Measurements from ENCODE around the gene RFNG. TPM values are rescaled to one million over a fixed set of nuclear protein-coding genes. Genes with fewer than 3 reads are reported as not detected.

The RFNG gene
- total RNA-seq, 1 donor from 2014 or later = 43.4 TPM

DNA sequence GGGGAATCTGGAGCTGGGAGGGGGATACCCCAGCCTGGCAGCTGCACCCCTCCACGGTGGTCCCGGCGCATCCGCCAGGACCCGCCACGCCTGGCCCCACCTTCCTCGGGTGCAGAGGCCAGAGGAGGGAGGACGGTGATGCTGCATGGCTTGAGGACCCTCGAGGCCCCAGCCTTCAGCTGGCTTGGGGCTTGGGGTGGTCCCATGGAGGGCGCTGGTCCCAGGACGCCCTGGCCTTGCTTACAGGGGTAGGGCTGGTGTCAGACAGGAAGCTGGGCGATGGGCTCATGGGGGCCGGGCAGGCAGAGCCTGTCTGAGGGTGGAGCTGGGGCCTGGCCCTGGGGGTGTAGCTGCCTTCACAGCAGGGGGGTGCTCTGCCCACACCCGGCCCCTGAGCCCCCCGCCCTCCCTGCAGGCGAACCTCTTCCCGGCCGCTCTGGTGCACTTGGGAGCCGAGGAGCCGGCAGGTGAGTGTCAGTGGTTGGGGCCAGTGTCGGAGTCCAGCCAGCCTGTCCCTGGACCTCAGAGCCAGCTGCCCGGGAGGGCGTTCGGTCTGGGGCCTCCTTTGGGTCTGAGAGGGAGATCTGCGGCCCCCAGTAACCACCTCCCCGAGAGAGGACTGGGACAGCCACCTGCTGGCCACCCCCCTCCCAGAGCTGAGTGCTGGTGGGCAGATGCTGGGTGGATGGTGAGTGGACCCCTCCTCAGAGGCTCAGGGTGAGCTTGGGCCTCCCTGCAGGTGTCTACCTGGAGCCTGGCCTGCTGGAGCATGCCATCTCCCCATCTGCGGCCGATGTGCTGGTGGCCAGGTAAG, 35.3 kb downstream of the RFNG start:
- Mint-ChIP-seq H3K27ac (no peak overlapping the region), H3K9me3 (no peaks in the 10 kb centered on the region), H3K4me3 (no peak overlapping the region), H3K4me1 (ENCODE audit: unreplicated experiment) (peaks cover 5% of the 10 kb centered on the region), H3K36me3 (no peaks in the 10 kb centered on the region), H3K27me3 (no peaks in the 10 kb centered on the region)
- TF ChIP-seq, protein P1, sequence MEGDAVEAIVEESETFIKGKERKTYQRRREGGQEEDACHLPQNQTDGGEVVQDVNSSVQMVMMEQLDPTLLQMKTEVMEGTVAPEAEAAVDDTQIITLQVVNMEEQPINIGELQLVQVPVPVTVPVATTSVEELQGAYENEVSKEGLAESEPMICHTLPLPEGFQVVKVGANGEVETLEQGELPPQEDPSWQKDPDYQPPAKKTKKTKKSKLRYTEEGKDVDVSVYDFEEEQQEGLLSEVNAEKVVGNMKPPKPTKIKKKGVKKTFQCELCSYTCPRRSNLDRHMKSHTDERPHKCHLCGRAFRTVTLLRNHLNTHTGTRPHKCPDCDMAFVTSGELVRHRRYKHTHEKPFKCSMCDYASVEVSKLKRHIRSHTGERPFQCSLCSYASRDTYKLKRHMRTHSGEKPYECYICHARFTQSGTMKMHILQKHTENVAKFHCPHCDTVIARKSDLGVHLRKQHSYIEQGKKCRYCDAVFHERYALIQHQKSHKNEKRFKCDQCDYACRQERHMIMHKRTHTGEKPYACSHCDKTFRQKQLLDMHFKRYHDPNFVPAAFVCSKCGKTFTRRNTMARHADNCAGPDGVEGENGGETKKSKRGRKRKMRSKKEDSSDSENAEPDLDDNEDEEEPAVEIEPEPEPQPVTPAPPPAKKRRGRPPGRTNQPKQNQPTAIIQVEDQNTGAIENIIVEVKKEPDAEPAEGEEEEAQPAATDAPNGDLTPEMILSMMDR (conservative IDR thresholded peaks at IDR 0.05) = no peak
- DNase-seq (ENCODE audit: extremely low spot score, unreplicated experiment) = no peak

DNA sequence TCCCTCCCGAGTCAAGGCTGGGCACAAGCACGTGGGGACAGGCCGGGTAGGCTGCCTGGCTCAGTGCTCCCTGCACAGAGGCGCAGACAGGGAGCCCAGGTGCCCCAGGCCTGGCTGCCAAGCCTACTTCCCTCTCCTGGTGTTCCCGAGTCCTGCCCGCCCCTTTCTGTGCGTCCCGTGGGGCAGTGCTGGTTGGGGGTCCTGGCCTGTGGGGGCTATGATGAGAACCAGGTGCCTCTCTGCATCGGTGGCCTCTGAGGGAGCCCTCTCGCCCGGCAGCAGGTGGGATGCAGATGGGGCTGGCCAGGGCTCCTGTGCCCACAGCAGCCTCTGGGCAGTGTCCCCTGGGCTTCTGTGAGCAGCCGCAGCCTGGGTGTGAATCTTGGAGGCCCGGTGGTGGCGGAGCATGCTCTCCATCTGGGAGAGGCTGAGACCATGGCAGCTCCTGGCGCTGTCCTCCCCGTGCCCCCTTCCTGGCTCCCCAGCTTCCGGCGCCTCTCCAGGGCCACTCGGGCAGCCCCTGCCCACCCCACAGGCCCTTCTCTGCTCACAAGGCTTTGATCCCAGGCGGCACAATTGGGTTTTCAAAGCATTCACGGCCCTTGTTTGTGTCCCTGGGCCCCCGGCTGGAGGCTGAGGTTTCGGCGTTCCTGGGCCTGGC, 36.2 kb downstream of the RFNG start:
- no peaks in the 10 kb centered on the region for H3K27me3 Mint-ChIP-seq
- peaks cover 3% of the 10 kb centered on the region for H3K4me1 Mint-ChIP-seq (ENCODE audit: unreplicated experiment)
- H3K27ac Mint-ChIP-seq = no peak overlapping the region
- no peaks in the 10 kb centered on the region for H3K36me3 Mint-ChIP-seq
- DNase-seq (ENCODE audit: extremely low spot score, unreplicated experiment) = no peak
- no peak overlapping the region for H3K4me3 Mint-ChIP-seq
- no peaks in the 10 kb centered on the region for H3K9me3 Mint-ChIP-seq
- TF ChIP-seq, protein P1 (conservative IDR thresholded peaks at IDR 0.05) = no peak

DNA sequence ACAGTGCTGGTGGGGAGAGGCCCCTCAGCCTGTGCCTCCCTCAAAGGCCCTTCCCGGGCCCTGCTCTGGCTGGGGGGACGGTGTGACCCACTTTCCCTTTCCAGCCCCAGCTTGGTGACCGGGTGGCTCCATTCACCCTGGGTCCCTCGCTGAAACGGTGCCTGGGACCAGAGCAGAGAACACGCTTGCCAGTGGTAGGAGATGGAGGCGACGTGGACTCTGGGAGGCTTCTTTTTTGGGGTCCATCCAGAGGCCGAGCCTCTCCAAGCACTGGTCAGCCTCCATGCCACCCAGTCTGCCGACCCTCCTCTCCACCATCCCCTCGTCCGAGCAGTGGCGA, 36.7 kb downstream of the RFNG start:
- Mint-ChIP-seq H3K36me3 (no peaks in the 10 kb centered on the region), H3K9me3 (no peaks in the 10 kb centered on the region), H3K27ac (no peak overlapping the region), H3K27me3 (no peaks in the 10 kb centered on the region), H3K4me1 (ENCODE audit: unreplicated experiment) (peaks cover 3% of the 10 kb centered on the region), H3K4me3 (no peak overlapping the region)
- TF ChIP-seq, protein P1 (conservative IDR thresholded peaks at IDR 0.05) = no peak
- no peak for DNase-seq (ENCODE audit: extremely low spot score, unreplicated experiment)

DNA sequence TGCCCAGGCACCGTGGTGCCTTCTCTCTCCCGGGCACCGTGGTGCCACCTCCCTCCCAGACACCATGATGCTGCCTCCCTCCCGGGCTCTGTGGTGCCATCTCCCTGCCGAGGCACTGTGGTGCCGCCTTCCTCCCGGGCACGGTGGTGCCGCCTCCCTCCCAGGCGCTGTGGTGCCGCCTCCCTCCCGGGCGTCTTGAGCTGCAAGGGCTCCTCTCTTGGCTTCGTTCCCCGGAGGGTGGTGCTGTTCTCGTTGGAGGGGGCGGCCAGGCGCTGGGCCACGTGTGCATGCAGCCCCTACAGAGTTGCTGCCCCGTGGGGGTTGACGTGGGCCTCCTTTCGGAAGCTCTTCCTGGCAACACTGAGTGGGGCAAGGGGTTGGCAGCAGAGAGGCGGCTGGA, 37.2 kb downstream of the RFNG start:
- no peak for DNase-seq (ENCODE audit: extremely low spot score, unreplicated experiment)
- TF ChIP-seq, protein P1 (conservative IDR thresholded peaks at IDR 0.05) = no peak

DNA sequence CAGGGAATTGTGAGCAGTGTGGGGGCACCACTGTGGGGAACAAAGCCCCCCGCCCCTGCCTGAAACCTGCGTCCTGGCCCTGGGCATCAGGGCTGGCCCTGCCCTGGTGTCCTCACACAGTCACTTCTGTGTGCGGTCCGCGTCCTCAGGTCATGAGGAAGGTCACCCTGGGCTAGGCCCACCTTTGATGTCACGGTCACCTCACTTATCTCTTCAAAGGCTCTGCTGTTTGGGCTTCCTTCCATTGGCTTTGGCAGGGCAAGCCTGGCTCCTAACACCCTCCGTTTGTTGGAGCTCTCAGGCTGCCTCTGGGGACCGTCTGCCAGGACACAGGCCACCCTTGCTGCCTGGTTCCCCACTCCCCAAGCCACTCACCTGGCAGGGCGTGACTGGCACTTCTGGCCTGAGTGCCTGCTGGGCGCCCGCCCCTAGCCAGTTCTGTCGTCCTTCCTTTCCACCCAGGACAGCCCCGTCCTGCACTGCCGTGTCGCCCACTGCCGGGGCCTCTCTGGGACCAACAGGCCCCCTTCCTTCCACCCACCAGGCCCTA, 37.8 kb downstream of the RFNG start:
- Mint-ChIP-seq H3K4me1 (ENCODE audit: unreplicated experiment) (peaks cover 3% of the 10 kb centered on the region), H3K27ac (no peak overlapping the region)

More for the DNA sequence above, 37.2 kb downstream of the RFNG start:
- Mint-ChIP-seq H3K27ac (no peak overlapping the region), H3K27me3 (no peaks in the 10 kb centered on the region), H3K36me3 (no peaks in the 10 kb centered on the region), H3K9me3 (no peaks in the 10 kb centered on the region), H3K4me1 (ENCODE audit: unreplicated experiment) (peaks cover 3% of the 10 kb centered on the region), H3K4me3 (no peak overlapping the region)

More for the DNA sequence above, 37.8 kb downstream of the RFNG start:
- no peak for DNase-seq (ENCODE audit: extremely low spot score, unreplicated experiment)
- Mint-ChIP-seq H3K27me3 (no peaks in the 10 kb centered on the region), H3K36me3 (no peaks in the 10 kb centered on the region), H3K9me3 (no peaks in the 10 kb centered on the region), H3K4me3 (no peak overlapping the region)
- TF ChIP-seq, protein P1 (conservative IDR thresholded peaks at IDR 0.05) = no peak
